RWPE1 (cell line): ENCODE results near the gene APBB2.

Experiments used
- CTCF ChIA-PET: fragments of 350-600 bp; sonication (Branson Sonifier 250); formaldehyde crosslinking; extraction: SDS; loops from one replicate; lab custom pipeline; 2021; lab: Yijun Ruan, JAX
- POLR2A ChIA-PET: fragments of 400-600 bp; formaldehyde crosslinking; extraction: SDS; loops from one replicate; lab custom pipeline; 2020; ENCODE audit warnings: antibody characterized with exemption; ENCODE audit not compliant: low non-redundant PET; lab: Yijun Ruan, JAX
- DNase-seq: peaks from one replicate; pipeline ENCODE4 v3.0.0; 2012; ENCODE audit warnings: low spot score
- H3K27ac ChIP-seq: fragments of 450-650 bp; 2 replicates; pipeline ENCODE4 v1.5.1; 2017
- CTCF ChIP-seq: fragments of 450-650 bp; conservative IDR thresholded peaks from 2 replicates; pipeline ENCODE4 v1.5.1; 2017; ENCODE audit warnings: low read depth, mild to moderate bottlenecking

The APBB2 gene

GRCh38 chr4:41160012-41160789, 54.1 kb downstream of the APBB2 start:
- no peak for TF ChIP-seq CTCF
- peak; percentile 94 for DNase-seq
- H3K27ac ChIP-seq = peak overlapping the region; percentile 98
- ChIA-PET POLR2A (no interaction called here), CTCF (interaction anchor here (0.5 to 0.9 kb wide), 3 partner anchors 13 to 78 kb away, joined by 3 to 6 read pairs (median 3); no protein-coding TSS in a partner anchor)

- no peak for DNase-seq
- ChIA-PET POLR2A (no interaction called here), CTCF (no interaction called here)
- peak overlapping the region; percentile 91 for H3K27ac ChIP-seq
- no peak for TF ChIP-seq CTCF
Observed at GRCh38 chr4:41158756-41159155, 55.6 kb downstream of the APBB2 start.

GRCh38 chr4:41158274-41158673, 56.1 kb downstream of the APBB2 start:
- DNase-seq = no peak
- H3K27ac ChIP-seq = peak overlapping the region; percentile 91
- no peak for TF ChIP-seq CTCF
- ChIA-PET CTCF (no interaction called here), POLR2A (no interaction called here)

GRCh38 chr4:41157009-41157408, 57.3 kb downstream of the APBB2 start:
- H3K27ac ChIP-seq = peak overlapping the region; percentile 91
- CTCF ChIA-PET = no interaction called here
- POLR2A ChIA-PET = no interaction called here
- no peak for TF ChIP-seq CTCF
- no peak for DNase-seq

GRCh38 chr4:41156574-41156973, 57.8 kb downstream of the APBB2 start:
- no peak for DNase-seq
- POLR2A ChIA-PET = no interaction called here
- CTCF ChIA-PET = no interaction called here
- TF ChIP-seq CTCF = no peak
- H3K27ac ChIP-seq = peak overlapping the region; percentile 91

GRCh38 chr4:41155194-41155830, 59.0 kb downstream of the APBB2 start:
- CTCF ChIA-PET = no interaction called here
- TF ChIP-seq CTCF = no peak
- H3K27ac ChIP-seq = no peak overlapping the region
- POLR2A ChIA-PET = no interaction called here
- DNase-seq = peak; percentile 54
